ENCODE results near the gene ADAMTS15.

- TF ChIP-seq CTCF (IDR thresholded peaks at IDR 0.05): no peak
- no peak for TF ChIP-seq POLR2A (IDR thresholded peaks at IDR 0.05)
These were observed 42.4 kb downstream of the ADAMTS15 start for GRCh38 chr11:130490682-130491449.
